GM18508 (cell line): ENCODE data around the gene ABL1.
"Not testable (repeated sequence)": the region's sequence is repeated elsewhere in the genome, so short reads cannot be mapped to it uniquely, and the experiment has no call there.

ENCODE experiments used
- ATAC-seq: cut with Tn5 transposase; IDR thresholded peaks from one replicate; pipeline ENCODE4 v1.9.1; 2021; ENCODE audit warnings: moderate number of reproducible peaks; ENCODE audit not compliant: insufficient read depth, unreplicated experiment

Gene ABL1

DNA sequence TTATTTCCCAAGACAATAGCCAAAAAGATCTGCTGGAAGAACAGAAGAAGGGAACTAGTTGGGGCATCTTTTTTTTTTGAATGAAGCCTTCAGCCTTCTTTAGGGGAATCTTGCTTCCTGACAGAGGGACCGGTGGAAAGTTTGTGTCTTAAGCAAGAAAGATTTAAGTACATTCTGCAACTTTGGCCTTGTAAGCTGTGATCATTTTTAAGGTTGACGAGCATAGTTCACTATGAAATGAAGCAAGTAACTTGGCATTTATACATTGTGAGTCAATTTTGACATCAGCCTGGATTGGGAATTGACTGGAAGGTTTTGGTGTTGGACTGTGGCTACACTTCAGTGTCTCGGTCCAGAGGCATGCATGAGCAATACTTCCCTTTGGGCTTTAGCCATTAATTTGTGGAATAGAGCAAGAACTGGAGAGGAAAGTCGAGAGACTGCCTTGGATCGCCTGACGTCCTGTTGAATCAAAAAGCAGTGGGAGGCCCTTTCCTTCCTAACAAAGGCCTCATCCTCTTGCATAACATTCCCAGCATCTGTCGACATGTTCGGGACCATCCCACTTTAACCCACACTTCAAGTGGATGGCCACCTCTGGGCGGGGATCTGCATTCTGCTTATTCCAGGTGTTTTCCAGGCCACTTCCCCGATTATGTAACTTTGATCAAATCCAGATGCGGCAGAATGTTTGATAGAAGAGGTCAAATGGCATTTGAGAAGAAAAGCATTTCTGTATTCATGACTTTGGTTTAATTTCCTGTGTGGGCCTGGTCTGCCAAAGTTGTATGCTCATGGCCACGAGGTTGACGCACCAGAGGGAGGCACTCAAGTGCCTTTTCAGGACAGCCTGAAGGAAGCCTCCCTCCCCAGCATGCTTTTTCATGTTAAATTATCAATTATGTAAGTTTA lies 12.5 kb downstream of the ABL1 start:
- no peak for ATAC-seq

DNA sequence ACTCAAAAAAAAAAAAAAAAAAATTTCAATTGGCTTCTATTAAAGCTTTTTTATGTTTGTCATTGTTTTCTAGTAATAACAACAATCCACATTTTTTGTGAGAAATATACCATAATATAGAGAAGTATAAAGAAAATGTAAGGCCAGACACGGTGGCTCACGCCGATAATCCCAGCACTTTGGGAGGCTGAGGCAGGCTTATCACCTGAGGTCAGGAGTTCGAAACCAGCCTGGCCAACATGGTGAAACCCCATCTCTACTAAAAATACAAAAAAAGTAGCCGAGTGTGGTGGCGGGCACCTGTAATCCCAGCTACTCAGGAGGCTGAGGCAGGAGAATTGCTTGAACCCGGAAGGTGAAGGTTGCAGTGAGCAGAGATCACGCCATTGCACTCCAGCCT lies 13.5 kb downstream of the ABL1 start:
- ATAC-seq: not testable (repeated sequence)

DNA sequence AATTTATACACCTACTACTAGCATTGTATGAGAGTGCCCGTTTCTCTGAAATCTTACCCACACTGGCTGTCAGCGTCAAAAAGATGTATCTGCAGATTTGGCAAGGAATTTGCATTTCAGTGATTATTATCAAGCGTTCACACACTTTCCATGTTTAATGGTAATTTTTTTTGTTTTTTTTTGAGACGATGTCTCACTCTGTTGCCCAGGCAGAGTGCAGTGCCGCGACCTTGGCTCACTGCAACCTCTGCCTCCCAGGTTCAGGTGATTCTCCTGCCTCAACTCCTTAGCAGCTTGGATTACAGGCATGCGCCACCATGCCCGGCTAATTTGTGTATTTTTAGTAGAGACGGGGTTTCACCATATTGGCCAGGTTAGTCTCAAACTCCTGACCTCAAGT lies 14.3 kb downstream of the ABL1 start:
- ATAC-seq: no peak

DNA sequence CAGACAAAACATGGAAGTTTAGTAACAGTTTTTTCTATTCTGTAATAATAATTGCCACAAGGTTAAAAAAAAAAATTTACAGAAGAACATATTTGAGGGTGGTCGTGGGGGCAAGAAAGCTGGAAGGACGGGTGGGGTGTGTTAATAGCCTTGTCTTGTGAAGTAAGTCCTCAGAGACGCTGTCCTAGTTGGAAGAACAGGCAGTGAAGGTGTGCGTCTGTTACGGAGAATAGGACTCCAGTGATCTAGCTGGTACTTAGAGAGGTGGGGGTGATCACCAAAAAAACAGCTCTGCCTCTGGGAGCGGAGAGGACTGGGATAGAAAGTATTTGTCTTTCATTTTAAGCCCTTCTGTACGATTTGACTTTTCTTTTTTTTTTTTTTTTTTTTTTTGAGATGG lies 17.7 kb downstream of the ABL1 start:
- no peak for ATAC-seq

DNA sequence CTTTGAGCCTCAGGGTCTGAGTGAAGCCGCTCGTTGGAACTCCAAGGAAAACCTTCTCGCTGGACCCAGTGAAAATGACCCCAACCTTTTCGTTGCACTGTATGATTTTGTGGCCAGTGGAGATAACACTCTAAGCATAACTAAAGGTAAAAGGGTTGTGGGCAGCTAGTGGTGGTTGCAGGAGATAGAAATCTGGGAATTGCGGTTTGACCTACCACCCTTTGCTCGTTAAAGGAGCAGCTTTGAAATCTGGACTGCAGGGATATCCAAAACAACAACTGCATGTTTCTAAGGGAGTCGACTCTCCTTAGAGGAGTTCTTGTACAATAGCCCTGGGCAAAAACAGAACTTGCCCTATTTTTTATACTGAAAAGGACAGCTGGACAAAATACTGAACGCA lies 19.0 kb downstream of the ABL1 start:
- ATAC-seq: no peak

DNA sequence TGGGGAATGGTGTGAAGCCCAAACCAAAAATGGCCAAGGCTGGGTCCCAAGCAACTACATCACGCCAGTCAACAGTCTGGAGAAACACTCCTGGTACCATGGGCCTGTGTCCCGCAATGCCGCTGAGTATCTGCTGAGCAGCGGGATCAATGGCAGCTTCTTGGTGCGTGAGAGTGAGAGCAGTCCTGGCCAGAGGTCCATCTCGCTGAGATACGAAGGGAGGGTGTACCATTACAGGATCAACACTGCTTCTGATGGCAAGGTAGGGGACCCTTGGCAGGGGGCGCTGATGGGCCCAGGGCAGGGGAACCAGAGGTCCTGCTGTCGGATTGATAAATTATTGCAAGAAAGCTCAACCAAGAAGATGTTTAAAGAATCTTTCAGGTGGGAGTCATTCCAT lies 19.8 kb downstream of the ABL1 start:
- no peak for ATAC-seq

DNA sequence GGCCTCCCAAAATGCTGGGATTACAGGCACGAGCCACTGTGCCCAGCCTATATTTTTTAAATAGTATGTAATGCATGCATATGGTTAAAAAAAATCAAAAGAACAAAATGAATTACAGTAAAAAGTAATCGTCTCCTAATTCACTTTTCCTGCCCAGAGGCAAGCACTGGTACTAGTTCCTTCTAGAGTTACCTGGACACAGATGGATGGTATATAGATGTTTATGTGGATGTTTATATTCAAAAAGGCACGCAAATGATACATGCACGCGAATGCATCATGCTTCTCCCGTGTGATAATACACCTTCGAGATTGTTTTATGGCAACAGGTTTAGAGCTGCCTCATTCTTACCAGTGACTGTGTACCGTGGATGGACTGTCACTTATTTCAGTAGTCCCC lies 21.4 kb downstream of the ABL1 start:
- ATAC-seq: no peak

DNA sequence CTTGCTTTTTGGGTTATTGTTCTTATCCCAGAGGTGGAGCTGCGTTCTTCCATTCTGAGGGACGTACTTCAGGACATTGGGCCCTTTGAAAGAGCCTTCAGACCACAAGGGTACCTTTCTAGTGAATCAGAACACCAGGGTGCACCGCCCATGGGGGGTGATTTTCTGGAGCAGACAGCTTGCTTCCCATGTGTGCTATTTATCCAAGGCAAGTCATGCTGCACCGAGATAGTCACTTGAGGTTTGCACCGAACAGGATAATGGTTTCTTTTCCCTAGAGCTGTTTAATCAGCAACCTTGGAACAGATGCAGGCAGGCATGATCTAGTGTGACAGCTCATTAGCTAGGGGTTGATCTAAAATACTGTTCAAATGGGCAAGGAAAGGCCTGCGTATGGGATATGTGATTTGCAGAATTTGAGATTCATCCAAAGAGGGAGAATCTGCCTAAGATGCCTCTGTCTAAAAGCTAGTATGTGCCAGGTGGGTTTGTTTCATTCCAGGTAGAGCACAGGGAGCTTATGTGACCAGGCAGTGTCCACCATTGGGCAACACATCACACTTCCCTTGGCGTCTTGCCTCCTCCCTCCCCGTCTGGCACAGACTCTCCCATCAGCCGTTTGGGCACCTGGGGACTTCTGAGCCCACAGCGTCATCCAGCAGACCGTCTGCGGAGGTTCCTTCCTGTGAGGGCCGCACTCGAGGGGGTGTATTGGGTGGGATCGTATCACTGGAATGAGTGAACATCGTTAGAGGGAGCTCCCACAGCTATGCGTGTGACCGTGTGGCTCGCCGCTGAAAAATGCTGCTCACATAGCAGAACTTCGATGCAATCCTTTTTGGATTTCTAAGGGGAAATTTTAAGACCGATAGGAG lies 23.0 kb downstream of the ABL1 start:
- no peak for ATAC-seq

DNA sequence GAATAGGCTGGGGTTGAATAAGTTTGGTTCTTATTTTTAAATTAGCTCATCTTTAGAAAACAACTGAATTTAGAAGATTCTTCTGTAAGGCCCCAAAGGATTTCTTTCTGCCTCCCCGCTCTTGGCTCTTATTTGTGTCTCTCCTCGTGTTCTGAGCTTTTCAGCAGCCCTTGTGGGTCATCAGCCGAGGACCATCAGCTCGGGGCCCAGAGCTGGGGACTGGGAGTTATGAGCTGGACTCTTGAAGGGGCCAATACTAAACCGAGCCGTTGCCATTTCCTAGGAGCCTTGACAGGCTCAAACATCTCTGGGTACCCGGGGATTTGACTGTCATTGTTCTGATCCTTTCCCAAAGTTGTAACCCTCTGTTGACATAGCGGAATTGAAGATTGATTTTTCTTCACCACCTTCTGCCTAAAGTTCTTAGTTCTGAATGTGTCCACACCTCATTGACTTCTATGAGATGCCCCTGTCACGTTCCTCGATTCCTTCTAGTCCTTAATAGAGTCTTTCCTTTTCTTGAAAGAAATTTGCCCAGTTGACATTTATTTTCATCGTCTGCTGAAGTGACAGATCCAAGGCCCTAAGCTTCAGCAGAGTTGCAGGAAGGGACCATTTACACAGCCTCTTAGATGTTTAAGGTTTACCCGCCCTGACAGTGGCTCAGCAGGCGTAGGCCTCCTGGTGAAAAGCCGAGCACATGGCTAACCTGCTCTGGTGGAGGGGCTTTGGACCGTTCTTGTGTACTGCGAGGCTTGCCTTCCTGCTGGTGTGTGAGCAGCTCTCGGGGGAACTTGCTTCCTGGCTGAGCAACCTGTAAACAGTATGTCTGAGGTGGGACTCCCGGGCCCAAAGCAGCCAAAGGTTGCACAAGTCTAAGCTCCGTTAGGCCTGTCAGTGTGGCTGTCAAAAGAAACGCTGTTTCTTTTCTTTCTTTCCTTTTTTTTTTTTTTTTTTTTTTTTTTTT lies 24.0 kb downstream of the ABL1 start:
- no peak for ATAC-seq

DNA sequence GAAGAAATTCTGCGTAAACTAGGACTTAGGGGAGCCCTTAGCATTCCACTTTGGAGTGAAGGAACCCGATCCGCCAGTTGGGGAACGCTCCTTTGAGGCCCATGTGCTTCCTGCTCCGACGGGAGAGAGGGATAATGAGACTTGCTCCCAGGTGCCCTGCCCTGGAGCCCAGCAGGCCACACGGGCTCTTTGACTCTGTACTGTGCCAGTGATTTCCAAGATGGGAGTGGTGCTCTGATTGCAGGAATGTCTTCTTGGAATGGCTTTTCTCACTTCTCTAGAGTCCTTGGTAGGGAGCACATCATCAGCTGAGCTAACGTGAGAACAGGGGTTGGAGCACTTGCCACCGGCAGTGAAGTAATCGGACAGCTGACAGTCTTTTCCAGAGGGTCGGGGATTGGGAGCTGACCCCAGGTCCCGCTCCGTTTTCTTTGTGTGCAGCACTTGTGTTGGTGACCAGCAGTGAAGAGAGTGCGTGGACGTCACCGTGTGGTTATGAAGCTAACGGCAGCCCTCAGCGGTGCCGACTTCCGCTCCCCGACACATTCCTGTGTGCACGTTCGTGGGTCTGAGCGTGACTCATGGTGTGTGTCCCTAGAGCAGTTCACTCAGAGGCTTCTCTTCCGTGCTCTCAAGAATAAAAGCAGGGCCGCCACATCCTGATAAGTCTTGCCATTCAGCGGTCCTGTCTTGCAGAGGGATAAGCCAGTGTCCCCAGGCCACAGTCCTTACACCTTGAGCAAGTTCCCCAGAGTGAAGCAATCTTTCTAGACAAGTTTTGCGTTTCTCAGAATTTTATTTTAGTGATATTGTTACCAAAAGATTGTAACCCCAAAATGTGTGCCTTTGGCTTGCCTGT lies 25.6 kb downstream of the ABL1 start:
- no peak for ATAC-seq

DNA sequence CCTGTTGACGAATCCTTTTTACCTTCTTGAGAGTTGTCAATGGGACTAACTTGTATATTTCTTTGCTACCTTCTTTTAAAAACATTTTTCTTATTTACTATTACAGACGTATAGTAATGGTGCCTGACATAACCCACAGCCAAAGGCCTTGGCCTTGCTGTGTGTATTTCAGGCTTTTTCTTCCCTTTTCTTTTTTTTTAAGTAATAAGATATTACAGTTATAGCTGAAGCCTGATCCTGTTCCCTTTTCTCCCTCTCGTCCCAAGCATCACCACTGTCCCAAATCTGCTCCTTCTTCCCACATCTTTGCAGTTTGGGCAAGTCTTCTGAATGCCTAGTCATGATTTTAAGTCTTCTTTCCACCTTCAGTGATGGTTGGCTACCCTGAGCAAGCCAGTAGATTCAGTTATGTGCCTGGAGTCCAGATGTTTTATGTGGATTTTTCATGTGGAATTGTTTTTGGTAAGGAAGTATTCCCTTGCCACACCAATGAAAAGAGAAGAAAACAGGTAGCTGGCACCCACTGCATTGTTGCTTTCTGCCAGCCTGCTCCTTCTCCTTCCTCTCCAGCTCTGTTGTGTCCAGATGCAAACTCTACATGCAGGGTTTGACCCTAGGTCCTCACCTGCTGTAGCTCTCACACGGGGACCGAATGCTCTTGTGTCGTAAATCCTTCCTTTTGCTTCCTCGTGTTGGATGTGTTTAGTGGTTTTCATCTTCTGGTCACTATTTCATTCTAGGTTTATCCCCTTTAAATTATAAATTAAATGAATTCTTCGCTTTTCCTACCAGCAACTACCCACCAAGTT lies 26.5 kb downstream of the ABL1 start:
- ATAC-seq: no peak

DNA sequence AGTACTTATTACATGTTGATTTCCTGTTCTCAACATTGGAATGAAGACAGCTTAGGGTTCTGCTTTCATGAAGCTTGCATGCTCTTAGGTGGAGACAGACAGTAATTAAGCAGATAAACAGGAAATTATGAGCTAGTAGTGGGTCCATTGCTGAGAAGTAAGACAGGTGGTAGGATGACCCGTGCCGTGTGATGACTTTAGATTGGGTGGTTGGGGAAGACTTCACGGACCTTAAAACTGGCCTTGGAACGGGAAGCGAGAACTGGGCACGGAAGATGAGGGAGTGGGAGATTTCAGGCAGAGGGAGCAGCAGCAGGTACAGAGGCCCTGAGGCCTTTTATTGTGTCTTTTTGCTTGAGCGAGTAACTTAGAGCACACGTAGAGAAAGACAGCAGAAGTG lies 27.2 kb downstream of the ABL1 start:
- no peak for ATAC-seq

DNA sequence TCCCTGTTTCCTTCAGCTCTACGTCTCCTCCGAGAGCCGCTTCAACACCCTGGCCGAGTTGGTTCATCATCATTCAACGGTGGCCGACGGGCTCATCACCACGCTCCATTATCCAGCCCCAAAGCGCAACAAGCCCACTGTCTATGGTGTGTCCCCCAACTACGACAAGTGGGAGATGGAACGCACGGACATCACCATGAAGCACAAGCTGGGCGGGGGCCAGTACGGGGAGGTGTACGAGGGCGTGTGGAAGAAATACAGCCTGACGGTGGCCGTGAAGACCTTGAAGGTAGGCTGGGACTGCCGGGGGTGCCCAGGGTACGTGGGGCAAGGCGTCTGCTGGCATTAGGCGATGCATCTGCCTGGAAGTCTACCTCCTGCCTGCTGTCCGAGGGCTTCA lies 27.7 kb downstream of the ABL1 start:
- no peak for ATAC-seq

DNA sequence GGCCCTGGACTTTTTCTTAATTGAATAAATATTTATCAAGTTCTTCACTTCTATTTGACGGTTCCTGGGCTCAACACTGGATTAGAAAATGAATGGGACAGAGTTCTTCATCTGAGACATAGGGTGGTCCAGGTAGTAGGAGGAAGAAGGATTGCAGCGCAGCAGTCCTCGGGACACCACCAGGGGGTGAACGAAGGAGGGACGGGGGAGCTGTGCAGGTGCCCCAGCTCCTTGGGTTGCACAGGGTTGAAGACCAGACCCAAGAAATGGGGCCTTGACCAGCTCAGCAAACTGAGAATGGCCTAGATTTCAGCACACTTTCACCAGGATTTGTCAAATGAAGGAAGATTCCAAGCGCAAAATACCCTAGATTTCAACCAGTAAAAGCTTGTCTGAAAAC lies 29.5 kb downstream of the ABL1 start:
- ATAC-seq: no peak

DNA sequence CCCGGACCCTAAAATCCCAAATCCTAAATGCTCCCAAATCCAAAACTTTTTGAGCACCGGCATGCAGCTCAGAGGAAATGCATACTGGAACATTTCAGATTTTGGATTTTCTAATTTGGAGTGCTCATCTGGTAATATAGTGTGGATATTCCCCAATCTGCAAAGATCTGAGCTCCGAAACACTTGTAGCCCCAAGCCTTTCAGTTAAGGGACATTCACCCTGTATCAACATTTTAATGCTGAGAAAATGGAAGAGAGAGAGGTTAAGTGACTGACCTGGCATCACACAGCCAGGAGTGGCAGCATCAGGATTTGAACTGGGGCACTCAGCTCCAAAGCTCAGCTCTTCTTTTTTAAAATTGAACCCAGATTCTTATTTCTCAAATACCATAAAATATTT lies 30.9 kb downstream of the ABL1 start:
- no peak for ATAC-seq

DNA sequence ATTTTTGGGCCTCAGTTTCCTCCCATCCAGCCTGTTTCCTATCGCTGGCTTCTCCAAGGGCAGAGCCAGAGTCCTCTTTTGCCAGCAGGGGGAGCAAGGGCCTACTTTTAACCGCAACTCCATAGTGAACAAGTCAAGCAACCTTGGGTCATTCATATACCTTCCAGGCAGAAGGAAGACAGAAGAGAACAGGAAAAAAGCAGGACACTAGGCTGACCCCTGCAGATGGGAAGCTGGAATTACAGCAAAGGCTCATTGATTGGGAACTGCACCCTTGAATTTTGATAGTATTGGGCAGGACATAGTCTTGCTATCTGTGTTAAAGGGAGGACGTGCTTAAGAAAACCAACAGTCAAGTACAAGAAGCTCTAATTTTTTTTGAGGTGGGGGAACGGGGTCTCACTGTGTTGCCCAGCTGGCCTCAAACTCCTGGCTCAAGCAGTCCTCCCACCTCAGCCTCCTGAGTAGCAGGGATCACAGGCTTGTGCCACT lies 31.5 kb downstream of the ABL1 start:
- no peak for ATAC-seq

DNA sequence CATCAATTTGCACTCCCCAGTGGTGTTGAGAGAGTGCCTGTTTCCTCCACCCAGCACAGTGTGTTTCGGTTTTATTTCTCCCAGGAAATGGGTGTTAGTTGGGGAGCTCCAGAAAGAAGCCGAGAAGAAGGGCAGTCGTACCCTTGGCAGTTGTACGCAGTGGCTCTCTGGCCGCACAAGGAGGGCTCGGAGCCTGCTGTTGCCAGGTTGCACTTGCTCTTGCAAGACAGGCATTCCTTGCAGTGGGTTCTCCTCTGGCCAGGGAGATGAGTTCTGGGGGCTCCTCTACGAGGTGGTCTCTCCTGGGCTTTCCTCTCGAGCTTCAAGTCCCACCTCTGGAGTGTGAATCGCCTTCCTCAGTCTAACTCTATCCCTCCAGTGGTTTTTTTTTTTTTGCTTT lies 32.5 kb downstream of the ABL1 start:
- ATAC-seq: no peak

DNA sequence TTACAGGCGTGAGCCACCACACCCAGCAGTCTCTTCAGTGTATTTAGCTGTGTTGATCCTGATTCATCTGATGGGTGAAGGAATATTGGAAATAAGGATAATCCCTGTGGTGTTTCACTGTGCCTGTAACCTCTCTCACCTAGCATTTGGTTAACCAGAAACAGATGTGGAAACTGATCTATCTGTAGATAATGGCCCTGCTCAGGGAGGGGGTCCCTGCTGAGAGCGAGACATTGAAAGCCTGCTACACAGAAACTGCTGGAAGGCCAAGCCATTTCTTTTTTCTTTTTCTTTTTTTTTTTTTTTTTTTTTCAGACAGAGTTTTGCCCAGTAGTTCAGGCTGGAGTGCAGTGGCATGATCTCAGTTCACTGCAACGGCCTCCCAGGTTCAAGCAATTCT lies 33.2 kb downstream of the ABL1 start:
- ATAC-seq: no peak
